HG03025 (cell line): ENCODE data around the gene SHFL.

Experiments
- ATAC-seq: cut with Tn5 transposase; IDR thresholded peaks from one replicate; pipeline ENCODE4 v1.9.1; 2021; ENCODE audit warnings: mild to moderate bottlenecking, moderate library complexity; ENCODE audit not compliant: unreplicated experiment, low FRiP score

The SHFL gene

GRCh38 chr19:10085641-10086590, at the start of gene SHFL:
Gene SHFL, plus strand, starts transcription at chr19:10086317. Its CDS starts 111 bp downstream, at chr19:10086428.
- peak; percentile 73 for ATAC-seq

GRCh38 chr19:10036601-10037071, 49.5 kb upstream of the SHFL start:
- no peak for ATAC-seq

- ATAC-seq: no peak
These were observed 48.8 kb upstream of the SHFL start for GRCh38 chr19:10037367-10037766.

- no peak for ATAC-seq
These were observed 48.3 kb upstream of the SHFL start for GRCh38 chr19:10037809-10038208.

GRCh38 chr19:10043286-10043927, 42.7 kb upstream of the SHFL start:
- ATAC-seq: no peak

- no peak for ATAC-seq
These were observed 41.7 kb upstream of the SHFL start for GRCh38 chr19:10044390-10044789.

- ATAC-seq: no peak
These were observed 40.7 kb upstream of the SHFL start for GRCh38 chr19:10045371-10045770.

GRCh38 chr19:10049626-10050025, 36.5 kb upstream of the SHFL start:
- ATAC-seq: no peak

- ATAC-seq: no peak
These were observed 33.3 kb upstream of the SHFL start for GRCh38 chr19:10052602-10053360.

- ATAC-seq: no peak
These were observed 24.3 kb upstream of the SHFL start for GRCh38 chr19:10061717-10062310.

GRCh38 chr19:10068205-10068604, 17.9 kb upstream of the SHFL start:
- no peak for ATAC-seq

- ATAC-seq: no peak
These were observed 17.1 kb upstream of the SHFL start for GRCh38 chr19:10069046-10069445.

GRCh38 chr19:10070730-10071446, 15.2 kb upstream of the SHFL start:
- no peak for ATAC-seq

- no peak for ATAC-seq
These were observed 12.0 kb upstream of the SHFL start for GRCh38 chr19:10074153-10074552.

- ATAC-seq: no peak
These were observed 9.6 kb upstream of the SHFL start for GRCh38 chr19:10076535-10076934.

- no peak for ATAC-seq
These were observed 7.8 kb upstream of the SHFL start for GRCh38 chr19:10078329-10078728.

- ATAC-seq: no peak
These were observed 7.1 kb upstream of the SHFL start for GRCh38 chr19:10079031-10079453.

- ATAC-seq: no peak
These were observed 2.2 kb upstream of the SHFL start for GRCh38 chr19:10083911-10084310.

GRCh38 chr19:10084803-10085202, 1.3 kb upstream of the SHFL start:
- ATAC-seq: no peak
